Activated CD8-positive, alpha-beta T cell treated with anti-CD3 and anti-CD28 coated beads for 36 hours (primary cell): ENCODE results near the gene ATRX. TPM values are rescaled to one million over a fixed set of nuclear protein-coding genes. Genes with fewer than 3 reads are reported as not detected.
A peak's percentile ranks its signal among the peaks of the same experiment; 100 is the strongest.

Experiments
- ATAC-seq: fragments of 200-7000 bp; cut with Tn5 transposase; one replicate; pipeline ENCODE4 v1.10.0; 2021; ENCODE audit warnings: mild to moderate bottlenecking, moderate library complexity
- CTCF ChIA-PET: fragments of 350-600 bp; sonication (Branson Sonifier 250); formaldehyde crosslinking; loops from one replicate; lab custom pipeline; 2021; ENCODE audit warnings: antibody characterized with exemption; lab: Charles Lee
- POLR2A ChIA-PET: fragments of 350-600 bp; sonication (Branson Sonifier 250); formaldehyde crosslinking; loops from one replicate; lab custom pipeline; 2021; ENCODE audit warnings: antibody characterized with exemption; lab: Charles Lee
- DNase-seq: peaks from one replicate; pipeline ENCODE4 v3.0.0-alpha.2; 2020
- H3K27ac Mint-ChIP-seq: one replicate; pipeline ENCODE4 v1.8.0; 2021; ENCODE audit warnings: mild to moderate bottlenecking, mixed read lengths
- H3K27me3 Mint-ChIP-seq: one replicate; pipeline ENCODE4 v1.8.0; 2021; ENCODE audit warnings: mixed read lengths
- H3K36me3 Mint-ChIP-seq: one replicate; pipeline ENCODE4 v1.8.0; 2021; ENCODE audit warnings: low read depth, mixed read lengths
- H3K4me1 Mint-ChIP-seq: one replicate; pipeline ENCODE4 v1.8.0; 2021; ENCODE audit warnings: low read depth, mixed read lengths
- H3K4me3 Mint-ChIP-seq: one replicate; pipeline ENCODE4 v1.8.0; 2021; ENCODE audit warnings: mild to moderate bottlenecking, moderate library complexity, mixed read lengths
- H3K9me3 Mint-ChIP-seq: one replicate; pipeline ENCODE4 v1.8.0; 2021; ENCODE audit warnings: mixed read lengths
- intact Hi-C: fragments of 100-400 bp; cut with micrococcal nuclease; formaldehyde crosslinking; loops from one replicate; pipeline ENCODE4 v1.10.0; 2022
- total RNA-seq, 2 experiments: library from RNA; stranded (reverse); gene quantifications; one replicate each; pipeline ENCODE4 v1.2.3, GENCODE V29; 2021
- TF ChIP-seq, protein P1 (sequence below): fragments of 200-600 bp; IDR thresholded peaks from one replicate; pipeline ENCODE4 v1.8.0; 2022; ENCODE audit warnings: antibody characterized with exemption, mild to moderate bottlenecking

ATRX gene
- total RNA-seq, 2 experiments from 2014 or later = 51.6 to 60.9 TPM

DNA sequence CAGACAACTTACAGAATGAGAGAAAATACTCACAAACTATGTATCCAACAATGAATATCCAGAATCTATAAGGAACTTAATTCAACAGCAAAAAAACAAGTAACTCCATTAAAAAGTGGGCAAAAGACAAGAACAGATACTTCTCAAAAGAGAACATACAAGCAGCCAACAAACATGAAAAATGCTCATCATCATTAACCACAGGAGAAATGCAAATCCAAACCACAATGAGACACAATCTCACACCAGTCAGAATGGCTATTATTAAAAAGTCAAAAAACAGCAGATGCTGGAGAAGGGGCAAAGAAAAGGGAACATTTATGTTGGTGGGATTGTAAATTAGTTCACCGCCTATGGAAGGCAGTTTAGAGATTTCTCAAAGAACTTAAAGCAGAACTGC, 188.5 kb downstream of the ATRX start:
- Mint-ChIP-seq H3K4me3 (no peak overlapping the region), H3K4me1 (peaks cover 8% of the 10 kb centered on the region), H3K27me3 (no peaks in the 10 kb centered on the region), H3K27ac (peak overlapping the region; percentile 20), H3K36me3 (peaks cover 19% of the 10 kb centered on the region), H3K9me3 (no peaks in the 10 kb centered on the region)
- DNase-seq (no peak), ATAC-seq (no peak)
- POLR2A ChIA-PET = no interaction called here
- TF ChIP-seq, protein P1, sequence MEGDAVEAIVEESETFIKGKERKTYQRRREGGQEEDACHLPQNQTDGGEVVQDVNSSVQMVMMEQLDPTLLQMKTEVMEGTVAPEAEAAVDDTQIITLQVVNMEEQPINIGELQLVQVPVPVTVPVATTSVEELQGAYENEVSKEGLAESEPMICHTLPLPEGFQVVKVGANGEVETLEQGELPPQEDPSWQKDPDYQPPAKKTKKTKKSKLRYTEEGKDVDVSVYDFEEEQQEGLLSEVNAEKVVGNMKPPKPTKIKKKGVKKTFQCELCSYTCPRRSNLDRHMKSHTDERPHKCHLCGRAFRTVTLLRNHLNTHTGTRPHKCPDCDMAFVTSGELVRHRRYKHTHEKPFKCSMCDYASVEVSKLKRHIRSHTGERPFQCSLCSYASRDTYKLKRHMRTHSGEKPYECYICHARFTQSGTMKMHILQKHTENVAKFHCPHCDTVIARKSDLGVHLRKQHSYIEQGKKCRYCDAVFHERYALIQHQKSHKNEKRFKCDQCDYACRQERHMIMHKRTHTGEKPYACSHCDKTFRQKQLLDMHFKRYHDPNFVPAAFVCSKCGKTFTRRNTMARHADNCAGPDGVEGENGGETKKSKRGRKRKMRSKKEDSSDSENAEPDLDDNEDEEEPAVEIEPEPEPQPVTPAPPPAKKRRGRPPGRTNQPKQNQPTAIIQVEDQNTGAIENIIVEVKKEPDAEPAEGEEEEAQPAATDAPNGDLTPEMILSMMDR = no peak
- CTCF ChIA-PET = no interaction called here
- intact Hi-C loops = no loop called here

DNA sequence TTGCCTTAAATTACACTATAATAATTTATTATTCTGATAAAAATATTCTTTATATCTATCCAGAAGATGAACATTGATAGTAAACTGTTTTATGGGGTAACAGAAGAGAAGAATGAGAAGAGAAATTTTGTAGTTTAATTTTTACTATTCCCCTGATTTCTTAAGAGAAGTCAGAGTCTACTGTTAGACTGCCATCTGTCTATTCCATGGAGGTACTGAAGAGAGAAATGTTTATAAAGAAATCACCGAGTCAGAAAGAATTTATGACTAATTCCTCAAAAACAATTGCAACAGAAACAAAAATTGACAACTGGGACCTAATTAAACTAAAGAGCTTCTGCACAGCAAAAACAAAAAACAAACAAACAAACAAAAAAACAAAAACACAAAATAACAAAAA, 188.9 kb downstream of the ATRX start:
- DNase-seq (no peak), ATAC-seq (no peak)
- POLR2A ChIA-PET = no interaction called here
- no peaks in the 10 kb centered on the region for H3K9me3 Mint-ChIP-seq
- CTCF ChIA-PET = no interaction called here
- H3K4me3 Mint-ChIP-seq = no peak overlapping the region
- H3K4me1 Mint-ChIP-seq = peaks cover 8% of the 10 kb centered on the region
- H3K27ac Mint-ChIP-seq = peak overlapping the region; percentile 20
- intact Hi-C loops = no loop called here
- no peaks in the 10 kb centered on the region for H3K27me3 Mint-ChIP-seq
- TF ChIP-seq, protein P1 = no peak
- peaks cover 19% of the 10 kb centered on the region for H3K36me3 Mint-ChIP-seq

DNA sequence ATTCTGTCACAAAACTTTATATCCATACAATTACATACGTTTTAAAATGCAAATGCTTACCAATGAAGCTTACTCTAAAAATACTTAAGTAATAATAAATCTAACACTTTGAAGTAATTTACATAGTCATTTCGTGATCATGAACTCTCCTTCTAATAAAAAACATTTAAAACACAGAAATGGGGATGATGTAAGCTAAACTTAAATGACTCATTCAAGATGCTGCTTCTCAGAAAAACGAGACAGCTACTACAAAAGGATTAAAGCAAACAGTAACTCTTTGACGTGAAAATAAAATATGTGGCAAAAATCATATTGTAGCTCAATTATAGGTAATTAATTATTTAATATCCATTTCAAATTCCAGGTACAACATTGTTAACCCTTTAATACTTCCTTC, 190.2 kb downstream of the ATRX start:
- Mint-ChIP-seq H3K36me3 (peaks cover 19% of the 10 kb centered on the region), H3K4me3 (no peak overlapping the region), H3K9me3 (no peaks in the 10 kb centered on the region), H3K27me3 (no peaks in the 10 kb centered on the region), H3K4me1 (peaks cover 8% of the 10 kb centered on the region), H3K27ac (no peak overlapping the region)
- no peak for ATAC-seq
- TF ChIP-seq, protein P1 = no peak
- POLR2A ChIA-PET = no interaction called here
- intact Hi-C loops = no loop called here
- DNase-seq = no peak
- CTCF ChIA-PET = interaction anchor here (0.9 kb wide), 1 partner anchor 304 kb away, joined by 3 read pairs; the partner anchor contains the start of gene COX7B

GRCh38 chrX:77572322-77572721, 213.7 kb downstream of the ATRX start:
- ATAC-seq (no peak), DNase-seq (no peak)
- intact Hi-C loops = no loop called here
- Mint-ChIP-seq H3K4me3 (no peak overlapping the region), H3K27ac (no peak overlapping the region), H3K4me1 (no peaks in the 10 kb centered on the region), H3K9me3 (no peaks in the 10 kb centered on the region), H3K27me3 (no peaks in the 10 kb centered on the region), H3K36me3 (peaks cover 16% of the 10 kb centered on the region)
- CTCF ChIA-PET = no interaction called here
- TF ChIP-seq, protein P1 = no peak
- POLR2A ChIA-PET = interaction anchor here (0.7 kb wide), 1 partner anchor 121 kb away, joined by 3 read pairs; no protein-coding TSS in a partner anchor

- no peak for ATAC-seq
- Mint-ChIP-seq H3K4me1 (peaks cover 2% of the 10 kb centered on the region), H3K4me3 (no peak overlapping the region), H3K36me3 (peaks cover 34% of the 10 kb centered on the region), H3K27me3 (no peaks in the 10 kb centered on the region), H3K9me3 (peaks cover 2% of the 10 kb centered on the region), H3K27ac (no peak overlapping the region)
- ChIA-PET POLR2A (no interaction called here), CTCF (no interaction called here)
- TF ChIP-seq, protein P1 = no peak
- intact Hi-C loops = no loop called here
- no peak for DNase-seq
Observed at GRCh38 chrX:77565278-77565677, 220.7 kb downstream of the ATRX start.
